Measurements from ENCODE around the gene NSFL1C.

Gene NSFL1C

GRCh38 chr20:1484438-1485116 lies 17.9 kb upstream of the NSFL1C start:
- H3K36me3 ChIP-seq (ENCODE audit: control insufficient read depth in 2 of 2, insufficient read depth in 2 of 2, low read length in 2 of 2), result no peaks in the 10 kb centered on the region
- no peak overlapping the region for H3K27ac ChIP-seq (ENCODE audit: low read length)
- no peak overlapping the region for H3K4me3 ChIP-seq (ENCODE audit: low read length in 2 of 2)
- H3K4me1 ChIP-seq (ENCODE audit: control insufficient read depth, insufficient read depth, low read length), result no peaks in the 10 kb centered on the region
- H3K27me3 ChIP-seq (ENCODE audit: control insufficient read depth in 1 of 2, insufficient read depth in 2 of 2, low read length in 2 of 2), result peaks cover 4 to 11% of the 10 kb centered on the region in 2 donors
- no peak overlapping the region for H3K9ac ChIP-seq (ENCODE audit: low read length in 2 of 2)
- no peaks in the 10 kb centered on the region for H3K9me3 ChIP-seq (ENCODE audit: control insufficient read depth in 2 of 2, low read length in 2 of 2)

- Histone ChIP-seq H3K4me1 (ENCODE audit: control insufficient read depth, insufficient read depth, low read length) (no peaks in the 10 kb centered on the region), H3K36me3 (ENCODE audit: control insufficient read depth in 2 of 2, insufficient read depth in 2 of 2, low read length in 2 of 2) (no peaks in the 10 kb centered on the region), H3K4me3 (ENCODE audit: low read length in 2 of 2) (no peak overlapping the region), H3K27ac (ENCODE audit: low read length) (no peak overlapping the region), H3K27me3 (ENCODE audit: control insufficient read depth in 1 of 2, insufficient read depth in 2 of 2, low read length in 2 of 2) (peaks cover 4 to 14% of the 10 kb centered on the region in 2 donors), H3K9ac (ENCODE audit: low read length in 2 of 2) (no peak overlapping the region), H3K9me3 (ENCODE audit: control insufficient read depth in 2 of 2, low read length in 2 of 2) (no peaks in the 10 kb centered on the region)
Observed at GRCh38 chr20:1479831-1480595, 13.4 kb upstream of the NSFL1C start.

- no peaks in the 10 kb centered on the region for H3K9me3 ChIP-seq (ENCODE audit: control insufficient read depth in 2 of 2, low read length in 2 of 2)
- H3K4me3 ChIP-seq (ENCODE audit: low read length in 2 of 2), result no peak overlapping the region
- H3K27ac ChIP-seq (ENCODE audit: low read length), result no peak overlapping the region
- no peaks in the 10 kb centered on the region for H3K4me1 ChIP-seq (ENCODE audit: control insufficient read depth, insufficient read depth, low read length)
- no peaks in the 10 kb centered on the region for H3K36me3 ChIP-seq (ENCODE audit: control insufficient read depth in 2 of 2, insufficient read depth in 2 of 2, low read length in 2 of 2)
- H3K9ac ChIP-seq (ENCODE audit: low read length in 2 of 2), result no peak overlapping the region
- peaks cover 4 to 14% of the 10 kb centered on the region in 2 donors for H3K27me3 ChIP-seq (ENCODE audit: control insufficient read depth in 1 of 2, insufficient read depth in 2 of 2, low read length in 2 of 2)
Observed at GRCh38 chr20:1478566-1478965, 11.9 kb upstream of the NSFL1C start.

GRCh38 chr20:1477896-1478490 lies 11.3 kb upstream of the NSFL1C start:
- H3K36me3 ChIP-seq (ENCODE audit: control insufficient read depth in 2 of 2, insufficient read depth in 2 of 2, low read length in 2 of 2), result no peaks in the 10 kb centered on the region
- H3K27me3 ChIP-seq (ENCODE audit: control insufficient read depth in 1 of 2, insufficient read depth in 2 of 2, low read length in 2 of 2), result peaks cover 4 to 14% of the 10 kb centered on the region in 2 donors
- H3K9ac ChIP-seq (ENCODE audit: low read length in 2 of 2), result no peak overlapping the region
- no peaks in the 10 kb centered on the region for H3K4me1 ChIP-seq (ENCODE audit: control insufficient read depth, insufficient read depth, low read length)
- H3K27ac ChIP-seq (ENCODE audit: low read length), result no peak overlapping the region
- H3K9me3 ChIP-seq (ENCODE audit: control insufficient read depth in 2 of 2, low read length in 2 of 2), result no peaks in the 10 kb centered on the region
- H3K4me3 ChIP-seq (ENCODE audit: low read length in 2 of 2), result no peak overlapping the region

- Histone ChIP-seq H3K27ac (ENCODE audit: low read length) (no peak overlapping the region), H3K36me3 (ENCODE audit: control insufficient read depth in 2 of 2, insufficient read depth in 2 of 2, low read length in 2 of 2) (no peaks in the 10 kb centered on the region), H3K4me3 (ENCODE audit: low read length in 2 of 2) (no peak overlapping the region), H3K27me3 (ENCODE audit: control insufficient read depth in 1 of 2, insufficient read depth in 2 of 2, low read length in 2 of 2) (peaks cover 4% of the 10 kb centered on the region in 2 donors), H3K9me3 (ENCODE audit: control insufficient read depth in 2 of 2, low read length in 2 of 2) (no peaks in the 10 kb centered on the region), H3K9ac (ENCODE audit: low read length in 2 of 2) (no peak overlapping the region), H3K4me1 (ENCODE audit: control insufficient read depth, insufficient read depth, low read length) (no peaks in the 10 kb centered on the region)
Observed at GRCh38 chr20:1474817-1475603, 8.4 kb upstream of the NSFL1C start.

- Histone ChIP-seq H3K27ac (ENCODE audit: low read length) (no peak overlapping the region), H3K9ac (ENCODE audit: low read length in 2 of 2) (no peak overlapping the region), H3K4me3 (ENCODE audit: low read length in 2 of 2) (no peak overlapping the region), H3K36me3 (ENCODE audit: control insufficient read depth in 2 of 2, insufficient read depth in 2 of 2, low read length in 2 of 2) (no peaks in the 10 kb centered on the region), H3K4me1 (ENCODE audit: control insufficient read depth, insufficient read depth, low read length) (no peaks in the 10 kb centered on the region), H3K27me3 (ENCODE audit: control insufficient read depth in 1 of 2, insufficient read depth in 2 of 2, low read length in 2 of 2) (peaks cover 0 to 2% of the 10 kb centered on the region in 2 donors), H3K9me3 (ENCODE audit: control insufficient read depth in 2 of 2, low read length in 2 of 2) (no peaks in the 10 kb centered on the region)
Observed at GRCh38 chr20:1474325-1474724, 7.7 kb upstream of the NSFL1C start.

GRCh38 chr20:1473246-1474220 lies 6.9 kb upstream of the NSFL1C start:
- no peak overlapping the region for H3K27ac ChIP-seq (ENCODE audit: low read length)
- H3K4me3 ChIP-seq (ENCODE audit: low read length in 2 of 2), result no peak overlapping the region
- no peaks in the 10 kb centered on the region for H3K9me3 ChIP-seq (ENCODE audit: control insufficient read depth in 2 of 2, low read length in 2 of 2)
- H3K36me3 ChIP-seq (ENCODE audit: control insufficient read depth in 2 of 2, insufficient read depth in 2 of 2, low read length in 2 of 2), result no peaks in the 10 kb centered on the region
- no peak overlapping the region for H3K9ac ChIP-seq (ENCODE audit: low read length in 2 of 2)
- H3K4me1 ChIP-seq (ENCODE audit: control insufficient read depth, insufficient read depth, low read length), result no peaks in the 10 kb centered on the region
- no peaks in the 10 kb centered on the region for H3K27me3 ChIP-seq (ENCODE audit: control insufficient read depth in 1 of 2, insufficient read depth in 2 of 2, low read length in 2 of 2)

- H3K4me3 ChIP-seq (ENCODE audit: low read length in 2 of 2), result no peak overlapping the region
- H3K27me3 ChIP-seq (ENCODE audit: control insufficient read depth in 1 of 2, insufficient read depth in 2 of 2, low read length in 2 of 2), result no peaks in the 10 kb centered on the region
- no peaks in the 10 kb centered on the region for H3K4me1 ChIP-seq (ENCODE audit: control insufficient read depth, insufficient read depth, low read length)
- no peak overlapping the region for H3K27ac ChIP-seq (ENCODE audit: low read length)
- H3K9me3 ChIP-seq (ENCODE audit: control insufficient read depth in 2 of 2, low read length in 2 of 2), result no peaks in the 10 kb centered on the region
- H3K36me3 ChIP-seq (ENCODE audit: control insufficient read depth in 2 of 2, insufficient read depth in 2 of 2, low read length in 2 of 2), result no peaks in the 10 kb centered on the region
- no peak overlapping the region for H3K9ac ChIP-seq (ENCODE audit: low read length in 2 of 2)
Observed at GRCh38 chr20:1472556-1473245, 6.1 kb upstream of the NSFL1C start.

- Histone ChIP-seq H3K27ac (ENCODE audit: low read length) (no peak overlapping the region), H3K36me3 (ENCODE audit: control insufficient read depth in 2 of 2, insufficient read depth in 2 of 2, low read length in 2 of 2) (no peaks in the 10 kb centered on the region), H3K4me1 (ENCODE audit: control insufficient read depth, insufficient read depth, low read length) (peaks cover 4% of the 10 kb centered on the region), H3K4me3 (ENCODE audit: low read length in 2 of 2) (no peak overlapping the region), H3K9me3 (ENCODE audit: control insufficient read depth in 2 of 2, low read length in 2 of 2) (no peaks in the 10 kb centered on the region), H3K27me3 (ENCODE audit: control insufficient read depth in 1 of 2, insufficient read depth in 2 of 2, low read length in 2 of 2) (no peaks in the 10 kb centered on the region), H3K9ac (ENCODE audit: low read length in 2 of 2) (no peak overlapping the region)
Observed at GRCh38 chr20:1471242-1471641, 4.6 kb upstream of the NSFL1C start.
